Osteocyte (in vitro differentiated cells): ENCODE data around the gene WNT7B. TPM values are rescaled to one million over a fixed set of nuclear protein-coding genes. Genes with fewer than 3 reads are reported as not detected.

Source experiments
- DNase-seq: peaks from one replicate; pipeline ENCODE4 v3.0.0; 2021; ENCODE audit warnings: mixed read lengths; ENCODE audit not compliant: unreplicated experiment; ENCODE audit errors: extremely low spot score
- H3K27ac Mint-ChIP-seq: one replicate; pipeline ENCODE4 v1.8.0; 2021; ENCODE audit warnings: mild to moderate bottlenecking, mixed read lengths; ENCODE audit not compliant: unreplicated experiment
- H3K27me3 Mint-ChIP-seq: one replicate; pipeline ENCODE4 v1.8.0; 2021; ENCODE audit warnings: mixed read lengths; ENCODE audit not compliant: unreplicated experiment
- H3K36me3 Mint-ChIP-seq: one replicate; pipeline ENCODE4 v1.8.0; 2021; ENCODE audit warnings: mixed read lengths; ENCODE audit not compliant: unreplicated experiment
- H3K4me1 Mint-ChIP-seq: one replicate; pipeline ENCODE4 v1.8.0; 2021; ENCODE audit warnings: mixed read lengths; ENCODE audit not compliant: unreplicated experiment
- H3K4me3 Mint-ChIP-seq: one replicate; pipeline ENCODE4 v1.8.0; 2021; ENCODE audit warnings: mild to moderate bottlenecking, moderate library complexity, mixed read lengths; ENCODE audit not compliant: unreplicated experiment
- H3K9me3 Mint-ChIP-seq: one replicate; pipeline ENCODE4 v1.8.0; 2021; ENCODE audit warnings: mixed read lengths; ENCODE audit not compliant: unreplicated experiment
- CTCF ChIP-seq: fragments of 200-600 bp; sonication (generic); IDR thresholded peaks from 2 replicates; pipeline ENCODE4 v1.5.0; 2021; ENCODE audit warnings: antibody characterized with exemption, mild to moderate bottlenecking, moderate library complexity
- total RNA-seq: library from RNA; stranded (reverse); gene quantifications from 2 replicates; pipeline ENCODE4 v1.2.1, GENCODE V29; 2021

Gene WNT7B
- total RNA-seq, 1 donor from 2014 or later: 2.3 TPM

DNA sequence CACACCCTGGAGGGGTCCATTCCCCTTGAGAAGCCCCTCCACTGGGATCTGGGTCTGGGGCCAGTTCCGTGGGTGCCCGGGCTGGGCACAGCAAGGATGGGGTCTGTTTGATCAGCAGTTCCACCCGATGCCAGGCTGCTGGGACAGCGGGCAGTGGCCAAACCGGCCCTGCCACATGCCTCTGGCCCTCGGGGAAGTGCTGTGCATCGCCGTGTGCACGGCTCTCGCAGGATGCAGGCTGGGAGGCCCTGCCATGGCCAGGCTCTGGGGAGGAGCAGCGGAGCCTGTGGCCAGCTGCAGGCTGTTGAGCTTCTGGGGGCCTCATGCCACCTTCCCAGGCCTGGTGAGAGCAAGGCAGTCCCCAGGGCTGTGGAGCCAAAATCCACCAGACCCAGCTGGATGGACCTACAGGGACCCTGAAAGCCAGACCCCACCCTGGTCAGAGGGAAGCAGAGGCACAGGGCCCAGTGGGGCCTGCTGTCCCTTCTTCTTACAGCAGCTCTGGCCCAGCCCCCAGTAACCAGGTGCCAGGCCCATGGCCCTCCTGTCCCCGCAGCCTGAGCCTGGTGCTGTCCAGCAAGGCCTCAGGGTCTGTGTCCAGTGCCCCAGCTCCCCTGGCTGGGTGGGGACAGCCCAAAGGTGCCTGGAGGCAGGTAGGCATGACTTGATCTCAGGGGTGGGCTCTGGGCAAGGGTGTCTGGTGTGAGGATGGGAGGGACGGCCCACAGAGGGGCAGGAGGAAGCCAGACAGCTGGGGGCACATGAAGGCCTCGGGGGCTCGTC is 57.3 kb downstream of the WNT7B start:
- DNase-seq: no peak
- no peaks in the 10 kb centered on the region for H3K9me3 Mint-ChIP-seq
- no peak overlapping the region for H3K4me3 Mint-ChIP-seq
- H3K27ac Mint-ChIP-seq: no peak overlapping the region
- no peaks in the 10 kb centered on the region for H3K36me3 Mint-ChIP-seq
- TF ChIP-seq CTCF: no peak
- H3K27me3 Mint-ChIP-seq: peaks cover 3% of the 10 kb centered on the region
- peaks cover 19% of the 10 kb centered on the region for H3K4me1 Mint-ChIP-seq

- Mint-ChIP-seq H3K4me1 (peaks cover 21% of the 10 kb centered on the region), H3K27ac (no peak overlapping the region), H3K27me3 (peaks cover 9% of the 10 kb centered on the region), H3K9me3 (no peaks in the 10 kb centered on the region), H3K4me3 (no peak overlapping the region), H3K36me3 (peaks cover 4% of the 10 kb centered on the region)
- DNase-seq: no peak
- TF ChIP-seq CTCF: no peak
These were observed 58.2 kb downstream of the WNT7B start for GRCh38 chr22:45918459-45919370.

DNA sequence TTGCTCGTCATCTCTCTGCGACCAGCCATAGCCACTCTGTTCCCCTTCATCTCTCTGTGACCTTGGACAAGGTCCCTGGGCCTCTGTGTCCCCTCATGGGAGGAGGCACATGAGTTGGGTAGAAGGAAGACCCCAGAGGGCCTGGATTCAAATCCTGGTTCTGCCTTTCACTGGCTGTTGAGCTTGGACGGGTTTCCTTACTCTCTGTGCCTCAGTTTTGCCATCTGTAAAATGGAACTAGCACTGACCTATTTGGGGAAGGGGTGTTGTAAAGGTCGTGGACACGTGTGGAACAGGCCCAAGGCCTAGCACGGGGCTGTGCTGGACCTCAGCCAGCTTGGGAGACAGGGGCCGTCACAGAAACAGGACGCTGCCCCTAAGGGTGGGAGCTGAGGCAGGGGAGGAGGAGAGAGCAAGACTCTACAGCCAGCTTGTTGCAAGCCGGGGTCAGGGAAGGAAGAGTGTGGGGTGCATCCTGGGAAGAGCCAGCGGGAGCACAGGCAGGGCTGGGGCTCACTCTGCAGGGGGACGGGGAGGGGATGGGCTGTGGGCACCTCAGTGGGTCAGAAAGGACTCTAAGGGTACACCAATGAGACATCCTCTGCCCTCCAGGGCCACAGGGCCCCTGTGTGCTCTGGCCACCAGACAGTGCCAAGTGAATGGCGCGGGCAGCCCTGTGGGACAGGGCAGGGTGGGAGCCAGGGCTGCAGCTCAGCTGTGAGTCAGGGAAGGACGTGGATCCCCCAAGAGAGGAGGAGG is 59.1 kb downstream of the WNT7B start:
- H3K4me3 Mint-ChIP-seq: no peak overlapping the region
- no peak for TF ChIP-seq CTCF
- peaks cover 21% of the 10 kb centered on the region for H3K4me1 Mint-ChIP-seq
- peak overlapping the region; percentile 56 for H3K27ac Mint-ChIP-seq
- no peak for DNase-seq
- no peaks in the 10 kb centered on the region for H3K9me3 Mint-ChIP-seq
- peaks cover 4% of the 10 kb centered on the region for H3K36me3 Mint-ChIP-seq
- H3K27me3 Mint-ChIP-seq: peaks cover 12% of the 10 kb centered on the region

GRCh38 chr22:45917146-45917545 is 59.8 kb downstream of the WNT7B start:
- peaks cover 12% of the 10 kb centered on the region for H3K27me3 Mint-ChIP-seq
- no peak for DNase-seq
- H3K27ac Mint-ChIP-seq: no peak overlapping the region
- TF ChIP-seq CTCF: no peak
- peaks cover 25% of the 10 kb centered on the region for H3K4me1 Mint-ChIP-seq
- peaks cover 4% of the 10 kb centered on the region for H3K36me3 Mint-ChIP-seq
- H3K4me3 Mint-ChIP-seq: no peak overlapping the region
- H3K9me3 Mint-ChIP-seq: no peaks in the 10 kb centered on the region
